Stimulated activated CD4-positive, alpha-beta T cell treated with anti-CD3 and anti-CD28 coated beads, Interleukin-12 subunit alpha, Interleukin-12 subunit beta, amount 100 ng/mL, for 24 hours (primary cell): Measurements from ENCODE around the gene PDAP1.
"Not testable (repeated sequence)": the region's sequence is repeated elsewhere in the genome, so short reads cannot be mapped to it uniquely, and the experiment has no call there.

Experiments used
- DNase-seq, 2 experiments: peaks; one replicate each; pipeline ENCODE4 v3.0.0-alpha.2; 2020; ENCODE audit warnings: low read depth in 2 of 2

The PDAP1 gene

GRCh38 chr7:99350641-99351040 is 57.8 kb downstream of the PDAP1 start:
- not testable (repeated sequence) for DNase-seq
